HEK293 (cell line): ENCODE measurements around the gene CPXM1.

Experiments
- KLF1 ChIP-seq: fragments of 450-650 bp; formaldehyde crosslinking; IDR thresholded peaks from 2 replicates; pipeline ENCODE4 v1.5.1; 2016; ENCODE audit warnings: missing biosample characterization, missing genetic modification characterization
- ZFP3 ChIP-seq: fragments of 450-650 bp; formaldehyde crosslinking; IDR thresholded peaks from 2 replicates; pipeline ENCODE4 v1.5.1; 2016; ENCODE audit warnings: low read depth, missing biosample characterization, missing genetic modification characterization
- ZNF239 ChIP-seq: fragments of 450-650 bp; formaldehyde crosslinking; IDR thresholded peaks from 2 replicates; pipeline ENCODE4 v1.5.1; 2016; ENCODE audit warnings: missing biosample characterization, missing genetic modification characterization
- ZNF596 ChIP-seq: fragments of 450-650 bp; IDR thresholded peaks from 2 replicates; pipeline ENCODE4 v1.5.0; 2018; ENCODE audit warnings: missing biosample characterization, mild to moderate bottlenecking, missing genetic modification characterization, moderate library complexity
- ZNF629 ChIP-seq: fragments of 450-650 bp; formaldehyde crosslinking; IDR thresholded peaks from 2 replicates; pipeline ENCODE4 v1.5.1; 2017; ENCODE audit warnings: missing biosample characterization, missing genetic modification characterization
- ZNF654 ChIP-seq: fragments of 450-650 bp; formaldehyde crosslinking; IDR thresholded peaks from 2 replicates; pipeline ENCODE4 v1.5.1; 2016; ENCODE audit warnings: low read depth, missing biosample characterization, missing genetic modification characterization
- TF ChIP-seq, protein P1 (sequence below): fragments of 450-650 bp; formaldehyde crosslinking; IDR thresholded peaks from 2 replicates; pipeline ENCODE4 v1.5.1; 2016; ENCODE audit warnings: missing biosample characterization, missing genetic modification characterization

DNA sequence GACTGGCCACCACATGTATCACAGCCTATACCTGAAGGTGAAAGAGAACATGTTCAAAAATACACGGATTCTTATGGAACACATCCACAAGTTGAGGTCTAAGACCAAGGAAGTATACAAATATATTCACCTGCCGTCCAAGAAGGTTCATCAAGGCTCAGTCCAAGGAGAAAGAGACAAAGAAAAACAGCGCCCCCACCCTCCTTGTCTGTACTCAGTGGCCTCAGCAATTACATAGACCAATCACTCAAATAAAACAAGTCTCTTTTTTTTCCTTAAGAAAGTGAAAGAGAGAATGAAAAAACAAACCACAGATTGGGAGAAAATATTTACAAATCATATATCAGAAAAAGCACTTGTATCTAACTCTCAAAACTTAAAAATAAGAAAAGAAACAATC, 19.5 kb downstream of the CPXM1 start:
- TF ChIP-seq, protein P1, sequence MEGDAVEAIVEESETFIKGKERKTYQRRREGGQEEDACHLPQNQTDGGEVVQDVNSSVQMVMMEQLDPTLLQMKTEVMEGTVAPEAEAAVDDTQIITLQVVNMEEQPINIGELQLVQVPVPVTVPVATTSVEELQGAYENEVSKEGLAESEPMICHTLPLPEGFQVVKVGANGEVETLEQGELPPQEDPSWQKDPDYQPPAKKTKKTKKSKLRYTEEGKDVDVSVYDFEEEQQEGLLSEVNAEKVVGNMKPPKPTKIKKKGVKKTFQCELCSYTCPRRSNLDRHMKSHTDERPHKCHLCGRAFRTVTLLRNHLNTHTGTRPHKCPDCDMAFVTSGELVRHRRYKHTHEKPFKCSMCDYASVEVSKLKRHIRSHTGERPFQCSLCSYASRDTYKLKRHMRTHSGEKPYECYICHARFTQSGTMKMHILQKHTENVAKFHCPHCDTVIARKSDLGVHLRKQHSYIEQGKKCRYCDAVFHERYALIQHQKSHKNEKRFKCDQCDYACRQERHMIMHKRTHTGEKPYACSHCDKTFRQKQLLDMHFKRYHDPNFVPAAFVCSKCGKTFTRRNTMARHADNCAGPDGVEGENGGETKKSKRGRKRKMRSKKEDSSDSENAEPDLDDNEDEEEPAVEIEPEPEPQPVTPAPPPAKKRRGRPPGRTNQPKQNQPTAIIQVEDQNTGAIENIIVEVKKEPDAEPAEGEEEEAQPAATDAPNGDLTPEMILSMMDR (tag by site-specific recombination): no peak
- TF ChIP-seq ZFP3 (tag by site-specific recombination) (no peak), KLF1 (tag by site-specific recombination) (no peak), ZNF239 (no peak), ZNF629 (tag by site-specific recombination) (no peak), ZNF654 (tag by site-specific recombination) (no peak), ZNF596 (tag by site-specific recombination) (no peak)
